IMR-90 (cell line): ENCODE data around the gene RGS9.

Experiments
- CEBPB ChIP-seq: IDR thresholded peaks from 2 replicates; pipeline ENCODE4 v1.6.1; 2012; ENCODE audit warnings: low read depth, low read length, improper control_type of control experiment
- CTCF ChIP-seq: conservative IDR thresholded peaks from 2 replicates; pipeline ENCODE4 v1.5.1; 2012; ENCODE audit warnings: mild to moderate bottlenecking, low read depth, low read length, improper control_type of control experiment
- MAFK ChIP-seq: IDR thresholded peaks from 2 replicates; pipeline ENCODE4 v1.6.1; 2012; ENCODE audit warnings: low read depth, low read length, improper control_type of control experiment
- POLR2A ChIP-seq: IDR thresholded peaks from 2 replicates; pipeline ENCODE4 v1.6.1; 2012; ENCODE audit warnings: mild to moderate bottlenecking, low read depth, low read length

GRCh38 chr17:65169691-65170090 is 32.5 kb downstream of the RGS9 start:
- TF ChIP-seq MAFK (no peak), CTCF (no peak), POLR2A (no peak), CEBPB (no peak)
